Activated T-helper 1 cell treated with Interleukin-2 at 50 U/mL for 16 hours (primary cell): ENCODE data around the gene ORMDL3.

Source experiments
- DNase-seq: peaks from one replicate; pipeline ENCODE4 v3.0.0-alpha.2; 2020; ENCODE audit warnings: low read depth

The ORMDL3 gene

DNA sequence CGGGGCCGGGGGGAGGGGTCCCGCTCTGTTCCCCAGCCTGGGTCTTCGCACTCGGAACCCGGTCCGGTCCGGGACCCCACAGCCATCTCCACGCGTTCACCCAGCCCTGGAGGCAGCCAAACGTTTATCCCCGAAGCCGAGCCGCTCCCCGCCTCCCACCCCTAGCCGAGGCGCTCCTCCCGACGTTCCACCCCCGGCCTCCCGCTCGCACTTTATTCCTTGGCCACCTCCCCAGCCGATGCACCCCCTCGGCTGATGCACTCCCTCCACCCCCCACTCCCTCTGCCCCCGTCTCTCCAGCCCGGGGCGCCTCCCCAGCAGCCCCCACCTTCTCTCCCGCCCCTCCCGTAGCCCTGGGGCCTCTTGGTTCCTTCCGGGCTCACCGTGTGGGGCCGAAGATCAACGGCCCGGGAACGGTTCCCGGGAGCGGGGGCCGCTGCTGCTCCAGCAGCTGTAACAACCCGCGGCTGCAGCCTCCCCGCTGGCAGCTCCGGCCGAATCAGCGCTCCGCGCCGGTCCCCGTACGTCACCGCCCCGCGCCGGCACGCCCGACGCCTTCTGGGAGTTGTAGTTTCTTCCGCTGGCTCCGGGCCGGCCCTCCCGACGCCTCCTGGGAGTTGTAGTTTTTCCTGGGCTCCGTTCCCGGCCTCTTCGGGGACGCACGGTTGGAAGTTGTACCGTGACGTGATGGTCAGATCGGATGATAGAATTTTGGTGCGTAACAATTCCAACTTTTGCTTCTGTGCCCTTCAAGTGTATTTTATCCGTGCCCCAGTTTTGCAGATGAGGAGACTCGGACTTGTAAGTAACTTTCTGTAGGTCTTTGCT lies at the start of gene ORMDL3, which contains the start of gene LRRC3C:
ORMDL3 (minus strand) TSS at position 501 of the 828 bp plus-strand sequence. CDS start 3,398 bp downstream, outside the sequence.
LRRC3C (plus strand) TSS at position 632 of the 828 bp plus-strand sequence. CDS start 13,792 bp downstream, outside the sequence.
- DNase-seq, result peak; percentile 90

GRCh38 chr17:39975801-39976200 lies 48.4 kb upstream of the ORMDL3 start:
- no peak for DNase-seq

DNA sequence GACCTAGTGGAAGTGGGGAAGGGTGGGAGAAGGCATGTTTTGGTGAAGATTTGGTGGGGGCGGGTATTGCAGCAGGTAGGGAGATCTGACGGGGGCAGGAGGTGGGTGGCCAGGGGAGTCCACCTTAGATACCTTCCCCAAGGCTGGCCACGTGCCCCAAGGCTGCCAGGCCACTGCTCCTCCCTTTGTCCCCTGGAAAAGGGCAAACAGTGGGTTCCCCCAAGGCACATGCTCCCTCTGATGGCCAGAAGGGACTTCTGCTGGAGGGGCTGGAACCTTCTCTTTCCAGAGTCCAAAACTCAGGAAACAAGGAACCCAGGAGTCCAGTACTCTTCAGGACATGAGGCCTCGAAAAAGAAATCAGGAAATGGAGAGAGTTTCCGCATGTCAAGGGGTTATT lies 47.0 kb upstream of the ORMDL3 start:
- DNase-seq, result no peak

DNA sequence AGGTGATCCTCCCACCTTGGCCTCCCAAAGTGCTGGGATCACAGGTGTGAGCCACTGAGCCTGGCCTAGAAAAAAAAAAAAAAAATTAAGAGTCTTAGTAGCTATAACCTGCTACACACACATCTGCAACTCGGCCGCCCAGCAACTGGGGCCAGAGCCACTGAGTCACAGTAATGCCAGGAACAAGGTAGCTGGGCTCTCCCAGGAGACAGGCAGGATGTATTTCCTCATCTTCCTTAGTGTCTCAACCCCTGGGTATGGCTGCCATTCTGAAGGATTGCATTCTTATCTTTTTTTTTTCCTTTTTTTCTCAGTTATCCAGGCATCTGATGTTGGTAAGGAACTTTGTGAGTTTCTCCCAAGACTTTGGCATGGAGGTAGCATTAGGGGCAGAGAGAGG lies 46.1 kb upstream of the ORMDL3 start:
- no peak for DNase-seq

- DNase-seq, result no peak
Measured at GRCh38 chr17:39972271-39972670, 44.9 kb upstream of the ORMDL3 start.

- DNase-seq, result no peak
Measured at GRCh38 chr17:39971076-39971603, 43.7 kb upstream of the ORMDL3 start.

DNA sequence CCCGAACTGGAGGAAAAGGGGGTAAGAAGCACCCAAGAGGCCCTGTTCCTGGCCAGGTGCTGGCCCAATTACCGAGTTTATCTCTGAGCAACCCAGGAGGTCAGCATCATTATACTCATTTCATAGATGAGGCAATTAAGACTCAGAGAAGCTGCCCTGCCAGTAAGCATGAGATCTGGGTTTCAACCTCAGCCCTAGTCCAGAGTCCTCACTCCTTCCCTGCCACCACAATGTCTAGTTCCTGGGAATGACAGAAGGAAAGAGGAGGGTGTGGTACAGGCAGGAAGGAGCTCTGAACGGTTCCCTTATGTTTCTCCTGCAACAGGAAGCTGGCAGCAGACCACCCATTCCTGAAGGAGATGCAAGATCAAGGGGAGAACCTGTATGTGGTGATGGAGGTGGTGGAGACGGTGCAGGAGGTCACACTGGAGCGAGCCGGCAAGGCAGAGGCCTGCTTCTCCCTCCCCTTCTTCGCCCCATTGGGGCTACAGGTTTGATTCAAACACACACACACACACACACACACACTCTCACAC lies 42.8 kb upstream of the ORMDL3 start:
- DNase-seq, result no peak

GRCh38 chr17:39969375-39969774 lies 42.0 kb upstream of the ORMDL3 start:
- DNase-seq, result no peak

DNA sequence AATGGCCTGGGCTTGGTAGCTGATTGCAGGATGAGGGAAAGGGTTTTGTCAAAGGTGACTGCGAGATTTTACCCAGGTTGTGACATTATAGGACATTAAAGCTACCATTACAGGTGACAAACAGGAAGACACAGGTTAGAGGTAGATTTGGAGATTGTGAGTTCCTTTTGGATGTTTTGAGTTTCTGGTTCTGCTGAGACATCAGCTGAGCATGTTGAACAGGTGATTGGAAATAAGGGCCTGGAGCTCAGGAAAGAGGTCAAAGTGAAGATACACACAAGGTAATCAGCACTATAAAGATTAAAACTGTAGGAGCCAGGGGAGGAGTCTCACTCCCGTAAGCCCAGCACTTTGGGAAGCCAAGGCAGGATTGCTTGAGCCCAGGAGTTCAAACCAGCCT lies 41.4 kb upstream of the ORMDL3 start:
- DNase-seq, result no peak

DNA sequence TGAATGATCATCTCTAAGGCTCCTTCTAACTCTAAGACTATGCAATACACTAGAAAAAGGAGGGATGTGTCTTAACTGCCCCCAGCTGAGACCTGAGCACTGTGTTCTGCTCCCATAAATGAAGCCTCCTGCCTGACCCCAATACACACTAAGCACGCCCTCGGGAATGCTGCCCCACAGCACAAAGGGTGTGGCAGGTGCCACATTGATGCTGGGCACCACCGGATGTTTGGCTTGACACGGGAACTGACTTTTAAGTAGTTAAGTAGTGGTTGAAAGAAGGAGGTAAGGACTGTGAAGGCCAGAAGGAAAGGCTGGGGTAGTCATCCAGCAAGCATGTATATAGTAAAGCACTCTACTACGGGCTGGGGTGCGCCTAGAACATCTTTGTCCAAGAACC lies 39.4 kb upstream of the ORMDL3 start:
- no peak for DNase-seq

- DNase-seq, result no peak
Measured at GRCh38 chr17:39965017-39965699, 37.8 kb upstream of the ORMDL3 start.

- DNase-seq, result peak; percentile 23
Measured at GRCh38 chr17:39963829-39964228, 36.4 kb upstream of the ORMDL3 start.

DNA sequence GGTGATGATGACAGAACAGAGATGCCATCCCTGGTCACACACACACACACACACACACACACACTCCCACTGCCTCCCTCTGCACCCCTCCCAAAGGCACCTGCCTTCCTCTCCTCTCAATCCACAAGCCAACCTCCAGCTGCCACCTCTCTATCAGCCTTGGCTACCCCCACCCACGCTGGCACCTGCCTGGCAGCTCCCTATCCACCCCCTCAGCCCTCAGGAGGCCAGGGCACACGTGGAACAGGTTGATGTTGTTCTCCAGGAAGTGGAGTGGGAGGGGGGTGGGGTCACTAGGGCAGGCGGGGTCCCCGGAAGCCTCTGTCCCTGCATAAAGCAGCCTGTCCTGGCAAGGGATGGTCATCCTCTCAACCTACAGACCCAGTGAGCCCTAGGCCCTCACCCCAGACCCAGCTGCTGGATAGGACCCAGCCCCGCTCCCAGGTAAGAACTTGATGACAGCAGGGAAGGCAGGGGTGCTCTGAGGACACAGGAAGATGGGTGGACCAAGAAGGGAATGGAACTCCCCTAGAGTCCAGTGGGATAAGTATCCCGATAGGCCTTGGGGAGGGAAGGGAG lies 35.3 kb upstream of the ORMDL3 start, which contains the start of gene GSDMA:
GSDMA (plus strand) TSS at position 363 of the 579 bp plus-strand sequence. CDS start 2,684 bp downstream, outside the sequence.
- DNase-seq, result no peak

DNA sequence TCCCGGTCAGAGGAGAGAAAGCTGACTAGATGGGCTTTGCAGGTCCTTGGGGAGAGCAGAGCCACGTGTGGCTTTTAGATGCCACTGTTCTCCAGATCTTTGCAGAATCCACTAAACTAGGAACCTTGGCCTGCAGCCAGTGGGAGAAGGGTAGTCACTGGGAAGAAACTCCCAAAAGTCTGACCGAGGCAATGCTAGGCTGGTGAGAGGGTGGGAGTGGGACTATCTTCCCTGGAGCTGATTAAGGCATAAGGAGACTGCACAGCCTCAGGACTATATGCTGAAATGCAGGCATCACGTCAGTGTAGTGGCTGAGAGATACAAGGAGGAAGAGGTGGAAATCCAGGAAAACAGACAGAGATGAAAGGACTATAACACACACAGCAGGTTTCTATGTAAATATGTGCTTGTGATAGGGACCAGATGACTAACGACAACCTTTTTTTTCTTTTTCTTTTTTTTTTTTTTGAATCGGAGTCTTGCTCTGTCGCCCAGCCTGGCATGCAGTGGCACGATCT lies 33.2 kb upstream of the ORMDL3 start:
- no peak for DNase-seq

- DNase-seq, result no peak
Measured at GRCh38 chr17:39955726-39956225, 28.4 kb upstream of the ORMDL3 start.

DNA sequence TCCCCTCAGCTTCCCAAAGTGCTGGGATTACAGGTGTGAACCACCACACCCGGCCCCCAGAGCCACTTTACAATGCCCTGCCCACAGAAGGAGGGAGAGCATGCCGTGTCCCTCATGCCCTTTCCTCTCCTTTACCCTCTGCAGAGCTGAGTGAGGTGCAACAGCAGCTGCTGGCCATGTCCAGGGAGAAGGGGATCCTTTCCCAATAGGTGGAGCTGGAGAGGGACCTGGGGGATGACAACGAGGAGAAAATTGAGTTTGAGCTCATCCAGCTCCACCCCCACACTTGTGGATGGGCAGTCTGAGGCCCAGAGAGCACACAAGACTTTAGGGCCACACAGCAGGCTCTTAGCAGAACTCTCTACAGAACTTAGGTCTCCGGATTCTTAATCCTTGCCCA lies 27.5 kb upstream of the ORMDL3 start:
- DNase-seq, result no peak

- no peak for DNase-seq
Measured at GRCh38 chr17:39953471-39953888, 26.1 kb upstream of the ORMDL3 start.

GRCh38 chr17:39952680-39953470 lies 25.5 kb upstream of the ORMDL3 start:
- peak; percentile 91 for DNase-seq

GRCh38 chr17:39951924-39952679 lies 24.7 kb upstream of the ORMDL3 start:
- DNase-seq, result no peak

DNA sequence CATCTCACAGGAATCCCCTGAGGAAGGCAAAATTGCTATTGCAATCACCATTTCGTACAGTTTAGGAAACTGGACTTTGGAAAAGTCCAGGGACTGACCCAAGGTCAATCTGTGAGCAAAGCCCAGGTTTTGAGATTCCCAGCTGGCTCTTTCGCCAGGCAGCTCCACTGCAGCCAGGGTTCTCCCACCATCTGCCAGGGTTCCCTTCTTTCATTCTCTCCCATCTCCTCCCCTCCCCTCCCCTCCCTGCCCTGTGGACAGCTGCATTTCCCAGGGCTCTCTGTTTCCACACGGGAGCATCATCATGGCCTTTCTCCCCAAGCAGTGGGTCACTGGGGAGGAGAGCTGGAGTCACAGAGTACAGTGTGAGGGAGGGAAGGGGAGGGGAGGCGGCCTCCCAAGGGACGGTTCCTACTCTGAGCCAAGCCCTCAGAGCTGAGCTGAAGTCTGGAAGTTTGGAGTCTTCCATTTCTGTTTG lies 23.5 kb upstream of the ORMDL3 start:
- no peak for DNase-seq
